Stimulated activated CD8-positive, alpha-beta memory T cell treated with anti-CD3 and anti-CD28 coated beads, Interleukin-7, amount 100 ng/mL, for 1 hour (primary cell): Measurements from ENCODE around the gene VCP.
"Not testable (repeated sequence)": the region's sequence is repeated elsewhere in the genome, so short reads cannot be mapped to it uniquely, and the experiment has no call there.

Experiments used
- DNase-seq, 2 donors: peaks; one replicate each; pipeline ENCODE4 v3.0.0-alpha.2; 2020; ENCODE audit warnings: low read depth in 2 of 2

Gene VCP

GRCh38 chr9:35060548-35061207 is 11.7 kb downstream of the VCP start:
- no peak for DNase-seq

GRCh38 chr9:35059438-35059837 is 13.0 kb downstream of the VCP start:
- DNase-seq: no peak

DNA sequence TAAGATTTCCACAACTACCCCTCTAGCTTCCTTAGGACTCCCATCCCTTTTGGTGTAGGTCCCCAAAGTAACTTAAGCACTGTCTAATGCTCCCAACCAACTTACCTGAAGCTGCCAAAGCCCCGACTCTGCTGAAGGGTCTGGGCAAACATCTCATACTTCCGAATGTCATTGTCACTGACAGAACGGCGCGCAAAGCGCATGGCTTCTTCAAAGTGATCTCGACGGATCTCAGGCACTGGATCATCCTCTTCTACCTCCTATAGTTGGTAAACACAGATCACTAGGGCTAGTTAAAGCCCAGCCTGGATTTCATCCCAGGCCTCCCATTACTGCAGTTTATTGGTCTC is 15.2 kb downstream of the VCP start:
- no peak for DNase-seq

GRCh38 chr9:35056571-35057270 is 15.7 kb downstream of the VCP start:
- no peak for DNase-seq

DNA sequence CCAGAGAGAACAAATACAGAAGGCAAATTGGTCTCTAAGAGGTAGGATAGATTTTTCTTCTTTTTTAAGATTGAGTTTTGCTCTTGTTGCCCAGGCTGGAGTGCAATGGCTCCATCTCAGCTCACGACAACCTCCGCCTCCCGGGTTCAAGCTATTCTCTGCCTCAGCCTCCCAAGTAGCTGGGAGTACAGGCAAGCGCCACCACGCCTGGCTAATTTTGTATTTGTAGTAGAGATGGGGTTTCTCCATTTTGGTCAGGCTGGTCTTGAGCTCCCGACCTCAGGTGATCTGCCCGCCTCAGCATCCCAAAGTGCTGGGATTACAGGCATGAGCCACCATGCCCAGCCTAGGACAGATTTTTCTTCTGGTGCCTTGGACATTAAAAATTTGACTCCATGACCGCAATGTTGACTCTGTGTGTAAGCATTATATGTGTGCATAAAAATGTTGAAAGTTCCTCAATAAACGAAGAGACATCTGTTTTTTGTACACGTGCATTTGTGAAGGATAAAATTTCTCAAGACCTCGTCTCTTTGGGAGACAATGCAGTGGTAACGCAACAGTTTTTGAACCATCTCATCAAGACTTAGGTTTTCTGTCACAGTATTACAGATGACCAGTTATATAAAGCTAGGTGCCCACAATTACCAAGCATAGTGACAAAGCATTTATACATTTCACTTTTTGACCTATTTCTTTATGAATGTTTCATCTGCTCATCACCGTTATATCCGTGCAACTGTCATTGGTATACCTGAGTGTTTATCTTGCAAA is 17.4 kb downstream of the VCP start:
- no peak for DNase-seq

- no peak for DNase-seq
Observed at GRCh38 chr9:35054185-35054835, 18.1 kb downstream of the VCP start.

DNA sequence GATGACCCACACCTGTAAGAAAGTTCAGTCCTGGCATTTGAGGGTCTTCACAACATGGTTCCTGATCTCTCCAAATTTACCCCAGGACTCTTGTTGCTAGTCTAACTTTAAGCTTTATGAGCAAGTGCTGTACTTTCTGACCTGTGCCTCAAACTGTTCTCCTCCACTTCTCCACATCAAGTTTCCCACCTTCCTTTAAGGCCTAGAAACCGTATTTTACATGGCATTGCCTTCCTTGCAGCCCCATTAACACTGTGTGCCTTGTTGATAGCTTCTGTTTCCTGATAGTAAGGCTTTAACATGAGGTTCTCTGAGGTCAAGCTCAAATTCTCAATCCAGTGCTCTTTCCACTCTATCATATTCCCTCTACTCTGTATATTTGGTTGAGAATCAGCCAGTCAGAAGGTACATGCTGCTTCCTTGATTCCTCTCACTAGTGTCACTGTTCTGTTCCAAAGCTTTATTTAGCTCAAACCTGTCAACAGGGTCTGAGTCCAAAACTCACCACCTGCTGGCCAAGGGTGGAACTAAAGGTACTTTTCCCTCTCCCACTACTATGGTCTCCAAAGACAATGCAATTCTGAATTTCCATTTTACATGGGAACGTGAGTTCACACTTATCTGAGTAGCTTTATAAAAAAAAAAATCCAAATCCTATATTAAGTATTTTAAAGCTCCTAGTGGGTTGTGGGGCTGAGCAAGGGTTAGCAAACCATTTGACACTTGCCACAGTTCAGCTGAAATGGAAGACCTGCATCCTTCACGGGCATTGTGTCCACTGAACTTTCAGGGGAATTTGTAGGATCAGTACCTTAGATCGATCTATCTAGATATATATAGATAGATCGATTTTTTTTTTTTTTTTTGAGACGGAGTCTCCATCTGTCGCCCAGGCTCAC is 21.1 kb downstream of the VCP start:
- DNase-seq: peak in 1 of 2 donors; percentile 29

- no peak for DNase-seq
Observed at GRCh38 chr9:35048511-35048910, 23.9 kb downstream of the VCP start.

GRCh38 chr9:35044071-35044470 is 28.4 kb downstream of the VCP start:
- no peak for DNase-seq

GRCh38 chr9:35042891-35043545 is 29.4 kb downstream of the VCP start:
- DNase-seq: no peak

- no peak for DNase-seq
Observed at GRCh38 chr9:35042081-35042604, 30.3 kb downstream of the VCP start.

DNA sequence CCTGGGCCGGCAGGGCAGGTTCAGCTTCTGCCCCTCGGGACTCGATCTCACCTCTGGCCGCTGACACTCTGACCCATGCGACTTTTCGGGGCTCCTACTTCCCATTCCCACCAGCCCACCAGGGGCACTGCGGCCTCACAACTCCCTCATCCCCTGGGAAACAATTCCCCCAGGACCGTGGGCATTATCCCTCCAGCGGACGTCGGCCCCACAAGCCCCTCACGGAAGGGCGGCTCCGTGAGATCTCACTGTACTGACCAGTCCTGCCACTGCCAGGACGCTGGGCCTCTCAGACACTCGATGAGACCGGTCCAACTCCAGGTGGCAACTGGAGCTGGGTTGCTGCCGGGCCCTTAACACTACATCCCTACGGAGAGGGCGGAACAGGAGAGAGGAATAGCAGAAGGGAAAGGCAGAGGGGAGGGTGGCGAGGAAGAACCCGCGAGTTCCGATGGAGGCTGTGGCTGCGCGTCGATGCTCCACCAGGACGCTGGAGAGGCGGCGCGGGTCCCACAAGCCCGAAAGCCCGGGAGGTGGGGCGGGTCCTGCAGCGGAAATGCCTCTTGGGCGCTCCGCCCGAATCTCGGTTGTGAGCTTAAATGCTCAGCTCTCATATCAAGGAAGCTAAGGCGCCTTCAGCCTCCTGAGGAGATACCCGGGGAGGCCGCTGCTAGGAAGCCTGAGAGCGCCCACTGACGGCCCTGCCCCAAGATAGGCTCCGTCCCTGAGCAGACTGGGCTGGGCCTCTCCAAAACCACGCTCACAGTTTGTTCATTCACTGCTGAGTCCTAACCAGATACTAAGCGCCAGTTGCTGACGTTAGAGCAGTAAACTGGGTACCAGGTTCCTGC is 36.3 kb downstream of the VCP start:
- DNase-seq: no peak

GRCh38 chr9:35033101-35033500 is 39.3 kb downstream of the VCP start:
- no peak for DNase-seq

DNA sequence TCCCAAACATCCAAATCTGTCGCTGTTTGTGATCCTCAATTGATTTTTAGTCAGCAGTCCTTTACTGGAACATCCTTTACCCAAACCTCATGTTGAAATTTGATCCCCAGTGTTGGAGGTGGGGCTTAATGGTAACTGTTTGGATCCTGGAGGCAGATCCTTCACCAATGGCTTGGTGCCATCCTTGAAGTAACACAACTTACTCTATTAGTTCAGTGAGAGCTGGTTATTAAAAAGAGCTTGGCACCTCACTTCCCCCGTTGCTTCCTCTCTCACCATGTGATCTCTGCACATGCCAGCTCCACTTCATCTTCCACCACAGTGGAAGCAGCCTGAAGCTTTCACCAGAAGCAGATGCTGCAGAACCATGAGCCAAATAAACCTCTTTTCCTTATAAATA is 42.6 kb downstream of the VCP start:
- DNase-seq: no peak

GRCh38 chr9:35029241-35029640 is 43.2 kb downstream of the VCP start:
- DNase-seq: no peak

GRCh38 chr9:35028341-35028740 is 44.1 kb downstream of the VCP start:
- no peak for DNase-seq

- no peak for DNase-seq
Observed at GRCh38 chr9:35027860-35028259, 44.6 kb downstream of the VCP start.

- DNase-seq: no peak
Observed at GRCh38 chr9:35027374-35027773, 45.1 kb downstream of the VCP start.

DNA sequence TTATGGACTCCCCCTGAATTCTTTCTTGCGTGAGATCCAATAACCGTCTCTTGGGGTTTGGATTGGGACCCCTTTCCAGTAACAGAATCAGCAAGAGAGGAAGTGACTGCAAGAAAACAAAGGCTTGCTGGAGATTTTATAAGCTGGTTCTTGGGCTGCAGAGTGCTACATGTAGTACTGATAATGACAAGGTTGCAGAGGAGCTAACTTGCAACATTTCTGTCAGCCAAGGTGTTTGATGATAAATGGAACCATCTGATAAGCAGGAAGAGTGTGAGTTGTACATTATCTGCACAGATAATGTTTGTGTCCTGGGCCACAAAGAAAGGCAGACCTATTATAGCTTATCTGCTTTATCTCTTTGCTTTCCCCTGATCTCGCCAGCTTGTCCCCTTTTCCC is 45.8 kb downstream of the VCP start:
- DNase-seq: no peak

DNA sequence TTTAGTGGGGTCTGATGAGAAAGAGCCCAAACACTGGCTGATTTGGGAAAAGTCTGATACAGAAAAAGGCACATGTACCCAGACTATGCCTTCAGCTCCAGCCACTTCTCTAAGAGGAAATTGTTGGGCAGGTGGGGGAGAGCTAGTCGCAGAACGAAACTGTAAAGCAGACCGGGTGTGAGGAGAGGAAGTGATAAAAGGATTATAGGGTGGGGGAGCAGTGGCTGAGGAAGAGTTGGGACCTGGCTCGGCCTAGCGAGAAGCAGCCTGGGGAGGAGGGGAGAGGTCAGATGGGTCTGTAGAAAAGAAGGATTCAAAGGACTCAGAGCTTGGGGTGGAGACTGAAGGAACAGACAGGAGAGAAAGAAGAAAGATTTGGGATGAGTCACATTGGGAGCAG is 49.0 kb downstream of the VCP start:
- not testable (repeated sequence) for DNase-seq
